ENCODE results near the gene TNIK.

Gene TNIK

DNA sequence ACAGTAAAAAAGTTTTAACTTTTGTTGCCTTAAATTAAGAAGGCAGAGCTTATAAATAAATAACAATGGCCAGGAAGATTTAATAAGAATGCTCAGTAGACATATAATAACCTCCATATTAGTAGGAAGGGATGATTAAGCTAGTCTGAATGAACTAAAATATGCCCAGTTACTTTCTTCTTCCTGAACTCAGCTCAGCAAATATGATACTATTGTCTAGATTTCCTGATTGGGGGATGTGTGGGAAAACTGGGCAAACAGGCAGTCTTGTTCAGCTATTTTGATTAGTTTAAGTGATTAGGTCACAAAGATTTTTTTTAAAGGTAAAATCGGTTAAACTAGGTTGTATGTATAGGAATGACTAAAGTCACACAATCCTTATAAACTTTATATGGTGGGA is 266.5 kb downstream of the TNIK start:
- H3K4me1 ChIP-seq (ENCODE audit: control insufficient read depth, insufficient read depth, low read length, poor library complexity, severe bottlenecking): no peaks in the 10 kb centered on the region
- H3K36me3 ChIP-seq (ENCODE audit: control insufficient read depth, insufficient read depth, low read length): peaks cover 10% of the 10 kb centered on the region
- no peak overlapping the region for H3K4me3 ChIP-seq (ENCODE audit: insufficient read depth, low read depth, low read length, poor library complexity, severe bottlenecking)
- no peaks in the 10 kb centered on the region for H3K27me3 ChIP-seq (replicated peaks; ENCODE audit: control insufficient read depth, insufficient read depth, low read length, poor library complexity, severe bottlenecking)
- H3K27ac ChIP-seq (ENCODE audit: insufficient read depth, low read length, poor library complexity, severe bottlenecking): no peak overlapping the region
- no peaks in the 10 kb centered on the region for H3K9me3 ChIP-seq (ENCODE audit: control insufficient read depth, low read length)
- no peak for DNase-seq

- Histone ChIP-seq H3K27ac (ENCODE audit: insufficient read depth, low read length, poor library complexity, severe bottlenecking) (no peak overlapping the region), H3K36me3 (ENCODE audit: control insufficient read depth, insufficient read depth, low read length) (peaks cover 10% of the 10 kb centered on the region), H3K4me1 (ENCODE audit: control insufficient read depth, insufficient read depth, low read length, poor library complexity, severe bottlenecking) (no peaks in the 10 kb centered on the region), H3K9me3 (ENCODE audit: control insufficient read depth, low read length) (no peaks in the 10 kb centered on the region), H3K4me3 (ENCODE audit: insufficient read depth, low read depth, low read length, poor library complexity, severe bottlenecking) (no peak overlapping the region), H3K27me3 (replicated peaks; ENCODE audit: control insufficient read depth, insufficient read depth, low read length, poor library complexity, severe bottlenecking) (no peaks in the 10 kb centered on the region)
- DNase-seq: no peak
Measured at GRCh38 chr3:171192176-171192854, 267.9 kb downstream of the TNIK start.

- Histone ChIP-seq H3K4me1 (ENCODE audit: control insufficient read depth, insufficient read depth, low read length, poor library complexity, severe bottlenecking) (no peaks in the 10 kb centered on the region), H3K36me3 (ENCODE audit: control insufficient read depth, insufficient read depth, low read length) (peaks cover 10% of the 10 kb centered on the region), H3K4me3 (ENCODE audit: insufficient read depth, low read depth, low read length, poor library complexity, severe bottlenecking) (no peak overlapping the region), H3K9me3 (ENCODE audit: control insufficient read depth, low read length) (no peaks in the 10 kb centered on the region), H3K27ac (ENCODE audit: insufficient read depth, low read length, poor library complexity, severe bottlenecking) (no peak overlapping the region), H3K27me3 (replicated peaks; ENCODE audit: control insufficient read depth, insufficient read depth, low read length, poor library complexity, severe bottlenecking) (no peaks in the 10 kb centered on the region)
- DNase-seq: no peak
Measured at GRCh38 chr3:171190668-171191067, 269.5 kb downstream of the TNIK start.

GRCh38 chr3:171189394-171190080 is 270.7 kb downstream of the TNIK start:
- H3K27me3 ChIP-seq (replicated peaks; ENCODE audit: control insufficient read depth, insufficient read depth, low read length, poor library complexity, severe bottlenecking): no peaks in the 10 kb centered on the region
- H3K4me1 ChIP-seq (ENCODE audit: control insufficient read depth, insufficient read depth, low read length, poor library complexity, severe bottlenecking): no peaks in the 10 kb centered on the region
- H3K9me3 ChIP-seq (ENCODE audit: control insufficient read depth, low read length): no peaks in the 10 kb centered on the region
- H3K4me3 ChIP-seq (ENCODE audit: insufficient read depth, low read depth, low read length, poor library complexity, severe bottlenecking): no peak overlapping the region
- no peak overlapping the region for H3K27ac ChIP-seq (ENCODE audit: insufficient read depth, low read length, poor library complexity, severe bottlenecking)
- no peak for DNase-seq
- peaks cover 10% of the 10 kb centered on the region for H3K36me3 ChIP-seq (ENCODE audit: control insufficient read depth, insufficient read depth, low read length)

DNA sequence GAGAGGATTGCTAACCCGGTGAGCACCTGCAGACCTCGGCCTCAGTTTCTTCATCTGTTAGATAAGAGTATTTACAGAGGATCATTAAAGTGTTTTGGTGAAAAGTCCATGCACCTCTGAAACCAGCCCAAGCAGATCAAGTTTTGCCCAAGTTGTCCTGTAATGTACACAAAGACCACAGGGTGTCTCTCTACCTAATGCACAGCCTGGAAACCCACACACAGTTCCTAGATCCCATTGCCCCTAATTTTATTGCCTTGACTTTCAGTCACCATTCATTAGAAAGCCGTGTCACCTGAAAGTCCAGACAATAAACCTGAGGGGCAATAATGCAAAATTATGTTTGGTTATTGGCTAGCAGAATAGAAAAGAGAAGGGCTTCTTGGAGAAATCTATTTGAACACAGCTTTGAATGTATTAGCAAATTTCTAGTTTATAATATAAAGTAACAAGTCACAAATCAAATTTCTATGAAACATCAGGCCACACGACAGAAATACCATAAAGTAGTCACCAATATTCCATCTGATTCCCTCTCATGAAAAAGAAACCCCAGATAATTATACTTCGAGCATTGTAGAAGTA is 272.4 kb downstream of the TNIK start:
- H3K36me3 ChIP-seq (ENCODE audit: control insufficient read depth, insufficient read depth, low read length): peaks cover 12% of the 10 kb centered on the region
- H3K4me3 ChIP-seq (ENCODE audit: insufficient read depth, low read depth, low read length, poor library complexity, severe bottlenecking): no peak overlapping the region
- no peaks in the 10 kb centered on the region for H3K4me1 ChIP-seq (ENCODE audit: control insufficient read depth, insufficient read depth, low read length, poor library complexity, severe bottlenecking)
- H3K27me3 ChIP-seq (replicated peaks; ENCODE audit: control insufficient read depth, insufficient read depth, low read length, poor library complexity, severe bottlenecking): no peaks in the 10 kb centered on the region
- no peaks in the 10 kb centered on the region for H3K9me3 ChIP-seq (ENCODE audit: control insufficient read depth, low read length)
- DNase-seq: no peak
- no peak overlapping the region for H3K27ac ChIP-seq (ENCODE audit: insufficient read depth, low read length, poor library complexity, severe bottlenecking)

DNA sequence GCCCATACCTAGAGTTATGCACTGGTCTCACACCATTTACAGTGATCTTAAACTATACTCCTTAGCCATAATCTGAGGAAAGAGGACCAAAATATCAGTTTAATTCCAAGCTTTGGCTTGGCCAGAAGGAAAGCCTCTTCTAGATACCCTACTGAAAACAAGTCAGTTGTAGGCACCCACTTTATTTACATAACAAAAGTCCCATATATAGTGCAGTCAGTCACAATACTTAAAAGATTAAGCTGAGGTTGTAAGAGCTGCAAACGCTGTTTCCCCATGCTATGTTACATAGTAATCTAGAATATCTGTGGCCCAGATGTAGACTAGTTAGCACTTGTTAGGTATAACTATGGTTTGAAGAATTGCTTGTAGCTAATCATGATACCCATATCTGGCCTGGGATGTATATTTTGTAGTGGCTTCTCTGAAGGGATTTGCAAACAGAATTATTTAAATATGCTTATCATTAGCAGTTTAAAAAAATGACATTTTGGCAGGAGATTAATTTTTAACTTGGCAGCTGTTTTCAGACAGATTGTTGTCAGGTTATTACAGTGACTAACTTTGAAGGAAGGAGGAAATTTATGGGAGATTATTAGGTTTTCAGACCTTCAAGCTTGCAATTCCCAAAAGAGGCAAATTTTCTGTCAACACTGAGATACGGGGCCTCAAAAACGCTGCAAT is 273.2 kb downstream of the TNIK start:
- Histone ChIP-seq H3K27ac (ENCODE audit: insufficient read depth, low read length, poor library complexity, severe bottlenecking) (no peak overlapping the region), H3K9me3 (ENCODE audit: control insufficient read depth, low read length) (no peaks in the 10 kb centered on the region), H3K4me3 (ENCODE audit: insufficient read depth, low read depth, low read length, poor library complexity, severe bottlenecking) (no peak overlapping the region), H3K27me3 (replicated peaks; ENCODE audit: control insufficient read depth, insufficient read depth, low read length, poor library complexity, severe bottlenecking) (no peaks in the 10 kb centered on the region), H3K4me1 (ENCODE audit: control insufficient read depth, insufficient read depth, low read length, poor library complexity, severe bottlenecking) (no peaks in the 10 kb centered on the region), H3K36me3 (ENCODE audit: control insufficient read depth, insufficient read depth, low read length) (peaks cover 7% of the 10 kb centered on the region)
- DNase-seq: no peak

GRCh38 chr3:171186383-171186782 is 273.8 kb downstream of the TNIK start:
- Histone ChIP-seq H3K36me3 (ENCODE audit: control insufficient read depth, insufficient read depth, low read length) (peaks cover 7% of the 10 kb centered on the region), H3K27ac (ENCODE audit: insufficient read depth, low read length, poor library complexity, severe bottlenecking) (no peak overlapping the region), H3K27me3 (replicated peaks; ENCODE audit: control insufficient read depth, insufficient read depth, low read length, poor library complexity, severe bottlenecking) (no peaks in the 10 kb centered on the region), H3K9me3 (ENCODE audit: control insufficient read depth, low read length) (no peaks in the 10 kb centered on the region), H3K4me1 (ENCODE audit: control insufficient read depth, insufficient read depth, low read length, poor library complexity, severe bottlenecking) (no peaks in the 10 kb centered on the region), H3K4me3 (ENCODE audit: insufficient read depth, low read depth, low read length, poor library complexity, severe bottlenecking) (no peak overlapping the region)
- no peak for DNase-seq

DNA sequence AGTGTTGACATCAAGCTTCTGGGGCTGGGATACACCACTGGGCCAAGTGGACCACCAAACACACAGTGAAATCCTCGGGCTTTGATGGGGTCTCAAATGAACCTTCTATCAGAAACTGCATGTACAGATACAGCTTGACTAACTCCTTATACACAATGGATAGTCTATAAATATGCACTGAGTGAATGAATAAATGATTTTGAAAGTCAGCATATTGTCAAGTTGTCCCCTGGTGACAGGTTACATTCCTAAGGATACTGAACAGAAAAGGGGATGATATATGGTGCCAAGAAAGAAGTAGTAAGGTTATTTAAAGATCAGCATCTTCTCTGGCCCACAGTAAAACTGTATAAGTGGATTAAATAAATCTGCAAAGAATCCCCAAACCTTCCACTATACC is 274.2 kb downstream of the TNIK start:
- Histone ChIP-seq H3K36me3 (ENCODE audit: control insufficient read depth, insufficient read depth, low read length) (peaks cover 7% of the 10 kb centered on the region), H3K4me3 (ENCODE audit: insufficient read depth, low read depth, low read length, poor library complexity, severe bottlenecking) (no peak overlapping the region), H3K4me1 (ENCODE audit: control insufficient read depth, insufficient read depth, low read length, poor library complexity, severe bottlenecking) (no peaks in the 10 kb centered on the region), H3K27ac (ENCODE audit: insufficient read depth, low read length, poor library complexity, severe bottlenecking) (no peak overlapping the region), H3K27me3 (replicated peaks; ENCODE audit: control insufficient read depth, insufficient read depth, low read length, poor library complexity, severe bottlenecking) (no peaks in the 10 kb centered on the region), H3K9me3 (ENCODE audit: control insufficient read depth, low read length) (no peaks in the 10 kb centered on the region)
- no peak for DNase-seq

GRCh38 chr3:171184372-171184771 is 275.8 kb downstream of the TNIK start:
- Histone ChIP-seq H3K36me3 (ENCODE audit: control insufficient read depth, insufficient read depth, low read length) (peaks cover 7% of the 10 kb centered on the region), H3K9me3 (ENCODE audit: control insufficient read depth, low read length) (no peaks in the 10 kb centered on the region), H3K27ac (ENCODE audit: insufficient read depth, low read length, poor library complexity, severe bottlenecking) (no peak overlapping the region), H3K4me1 (ENCODE audit: control insufficient read depth, insufficient read depth, low read length, poor library complexity, severe bottlenecking) (no peaks in the 10 kb centered on the region), H3K4me3 (ENCODE audit: insufficient read depth, low read depth, low read length, poor library complexity, severe bottlenecking) (no peak overlapping the region), H3K27me3 (replicated peaks; ENCODE audit: control insufficient read depth, insufficient read depth, low read length, poor library complexity, severe bottlenecking) (no peaks in the 10 kb centered on the region)
- no peak for DNase-seq

GRCh38 chr3:171183042-171183441 is 277.2 kb downstream of the TNIK start:
- Histone ChIP-seq H3K27me3 (replicated peaks; ENCODE audit: control insufficient read depth, insufficient read depth, low read length, poor library complexity, severe bottlenecking) (no peaks in the 10 kb centered on the region), H3K36me3 (ENCODE audit: control insufficient read depth, insufficient read depth, low read length) (peaks cover 7% of the 10 kb centered on the region), H3K4me3 (ENCODE audit: insufficient read depth, low read depth, low read length, poor library complexity, severe bottlenecking) (no peak overlapping the region), H3K4me1 (ENCODE audit: control insufficient read depth, insufficient read depth, low read length, poor library complexity, severe bottlenecking) (no peaks in the 10 kb centered on the region), H3K27ac (ENCODE audit: insufficient read depth, low read length, poor library complexity, severe bottlenecking) (no peak overlapping the region), H3K9me3 (ENCODE audit: control insufficient read depth, low read length) (no peaks in the 10 kb centered on the region)
- DNase-seq: no peak

All from effector memory CD4-positive, alpha-beta T cell (primary cell).